Activated B cell treated with CpG ODN at 0.5 μM for 24 hours (primary cell): ENCODE measurements around the gene RFC2. TPM values are rescaled to one million over a fixed set of nuclear protein-coding genes. Genes with fewer than 3 reads are reported as not detected.
A peak's percentile ranks its signal among the peaks of the same experiment; 100 is the strongest.
"Not testable (repeated sequence)": the region's sequence is repeated elsewhere in the genome, so short reads cannot be mapped to it uniquely, and the experiment has no call there.

ENCODE experiments used
- ATAC-seq: fragments of 200-7000 bp; cut with Tn5 transposase; one replicate; pipeline ENCODE4 v1.10.0; 2021; ENCODE audit warnings: low read depth, mild to moderate bottlenecking, moderate library complexity
- CTCF ChIA-PET: fragments of 350-600 bp; sonication (Branson Sonifier 250); formaldehyde crosslinking; loops from one replicate; lab custom pipeline; 2021; ENCODE audit warnings: antibody characterized with exemption; lab: Charles Lee
- POLR2A ChIA-PET: fragments of 350-600 bp; sonication (Branson Sonifier 250); formaldehyde crosslinking; loops from one replicate; lab custom pipeline; 2021; ENCODE audit warnings: antibody characterized with exemption; lab: Charles Lee
- DNase-seq: peaks from one replicate; pipeline ENCODE4 v3.0.0; 2022
- H3K27ac Mint-ChIP-seq: one replicate; pipeline ENCODE4 v1.8.0; 2020; ENCODE audit warnings: mixed read lengths
- H3K27me3 Mint-ChIP-seq: one replicate; pipeline ENCODE4 v1.8.0; 2021; ENCODE audit warnings: mixed read lengths
- H3K36me3 Mint-ChIP-seq: one replicate; pipeline ENCODE4 v1.8.0; 2021; ENCODE audit warnings: low read depth, mixed read lengths
- H3K4me1 Mint-ChIP-seq: one replicate; pipeline ENCODE4 v1.8.0; 2021; ENCODE audit warnings: mixed read lengths
- H3K4me3 Mint-ChIP-seq: one replicate; pipeline ENCODE4 v1.8.0; 2020; ENCODE audit warnings: mild to moderate bottlenecking, mixed read lengths
- H3K9me3 Mint-ChIP-seq: one replicate; pipeline ENCODE4 v1.8.0; 2020; ENCODE audit warnings: mixed read lengths
- CTCF ChIP-seq: fragments of 200-600 bp; IDR thresholded peaks from one replicate; pipeline ENCODE4 v1.8.0; 2022; ENCODE audit warnings: antibody characterized with exemption, mild to moderate bottlenecking
- intact Hi-C: fragments of 100-400 bp; cut with micrococcal nuclease; formaldehyde crosslinking; loops from one replicate; pipeline ENCODE4 v1.15.1; 2024
- total RNA-seq: library from RNA; stranded (reverse); gene quantifications from 2 replicates; pipeline ENCODE4 v1.2.3, GENCODE V29; 2022

The RFC2 gene
- total RNA-seq, 1 donor from 2014 or later, result 44.0 TPM

GRCh38 chr7:74253331-74253730 lies 868 bp downstream of the RFC2 start:
- H3K27ac Mint-ChIP-seq, result no peak overlapping the region
- no peak for ATAC-seq
- peaks cover 39% of the 10 kb centered on the region for H3K36me3 Mint-ChIP-seq
- H3K4me3 Mint-ChIP-seq, result peak overlapping the region; percentile 95
- no peaks in the 10 kb centered on the region for H3K9me3 Mint-ChIP-seq
- POLR2A ChIA-PET, result interaction anchor here (0.7 to 4.9 kb wide), 3 partner anchors 22 to 727 kb away, joined by 3 to 24 read pairs (median 19); partner anchors contain the start of gene LAT2
- no peak for TF ChIP-seq CTCF
- H3K27me3 Mint-ChIP-seq, result no peaks in the 10 kb centered on the region
- peaks cover 48% of the 10 kb centered on the region for H3K4me1 Mint-ChIP-seq
- DNase-seq, result no peak
- intact Hi-C loops, result no loop called here
- CTCF ChIA-PET, result no interaction called here

GRCh38 chr7:74252893-74253292 lies 1.3 kb downstream of the RFC2 start:
- Mint-ChIP-seq H3K27ac (no peak overlapping the region), H3K4me3 (peak overlapping the region; percentile 64), H3K27me3 (no peaks in the 10 kb centered on the region), H3K9me3 (no peaks in the 10 kb centered on the region), H3K36me3 (peaks cover 43% of the 10 kb centered on the region), H3K4me1 (peaks cover 45% of the 10 kb centered on the region)
- ChIA-PET POLR2A (interaction anchor here (1.2 to 4.9 kb wide), 2 partner anchors 11 to 42 kb away, joined by 9 to 24 read pairs; partner anchors contain the start of gene LAT2), CTCF (interaction anchor here (1.0 to 1.4 kb wide), 2 partner anchors 46 to 148 kb away, joined by 3 to 8 read pairs; no protein-coding TSS in a partner anchor)
- intact Hi-C loops, result no loop called here
- TF ChIP-seq CTCF, result no peak
- no peak for DNase-seq
- ATAC-seq, result no peak

- peaks cover 60% of the 10 kb centered on the region for H3K36me3 Mint-ChIP-seq
- CTCF ChIA-PET, H3K9me3 Mint-ChIP-seq: not testable (repeated sequence)
Measured at GRCh38 chr7:74249058-74249457, 5.1 kb downstream of the RFC2 start.

GRCh38 chr7:74248156-74248555 lies 6.0 kb downstream of the RFC2 start:
- no peaks in the 10 kb centered on the region for H3K9me3 Mint-ChIP-seq
- intact Hi-C loops, result no loop called here
- no peak for TF ChIP-seq CTCF
- peaks cover 63% of the 10 kb centered on the region for H3K36me3 Mint-ChIP-seq
- peaks cover 18% of the 10 kb centered on the region for H3K4me1 Mint-ChIP-seq
- ChIA-PET POLR2A (interaction anchor here (0.7 kb wide), 3 partner anchors 37 to 553 kb away, joined by 3 read pairs; no protein-coding TSS in a partner anchor), CTCF (no interaction called here)
- DNase-seq (no peak), ATAC-seq (no peak)
- no peaks in the 10 kb centered on the region for H3K27me3 Mint-ChIP-seq
- no peak overlapping the region for H3K4me3 Mint-ChIP-seq
- no peak overlapping the region for H3K27ac Mint-ChIP-seq

More at GRCh38 chr7:74249058-74249457, 5.1 kb downstream of the RFC2 start:
- H3K27ac Mint-ChIP-seq, intact Hi-C loops, H3K4me3 Mint-ChIP-seq, H3K27me3 Mint-ChIP-seq, DNase-seq, ATAC-seq: not testable (repeated sequence)
- H3K4me1 Mint-ChIP-seq, result peaks cover 21% of the 10 kb centered on the region
- POLR2A ChIA-PET, result interaction anchor here (0.5 to 0.7 kb wide), 3 partner anchors 30 to 554 kb away, joined by 3 to 4 read pairs (median 3); no protein-coding TSS in a partner anchor

- no peaks in the 10 kb centered on the region for H3K27me3 Mint-ChIP-seq
- DNase-seq (no peak), ATAC-seq (no peak)
- peaks cover 27% of the 10 kb centered on the region for H3K4me1 Mint-ChIP-seq
- H3K36me3 Mint-ChIP-seq, result peaks cover 70% of the 10 kb centered on the region
- no peak for TF ChIP-seq CTCF
- no peaks in the 10 kb centered on the region for H3K9me3 Mint-ChIP-seq
- H3K4me3 Mint-ChIP-seq, result no peak overlapping the region
- intact Hi-C loops, result loop anchor here (2.0 kb wide), 1 partner anchor 16 kb away; no protein-coding TSS in a partner anchor
- CTCF ChIA-PET, result no interaction called here
- POLR2A ChIA-PET, result interaction anchor here (0.6 to 0.7 kb wide), 2 partner anchors 122 to 151 kb away, joined by 3 to 4 read pairs; no protein-coding TSS in a partner anchor
- H3K27ac Mint-ChIP-seq, result no peak overlapping the region
Measured at GRCh38 chr7:74246497-74246896, 7.7 kb downstream of the RFC2 start.
